Measurements from ENCODE around the gene LIPK.
"Not testable (repeated sequence)": the region's sequence is repeated elsewhere in the genome, so short reads cannot be mapped to it uniquely, and the experiment has no call there.

Gene LIPK, protein sequence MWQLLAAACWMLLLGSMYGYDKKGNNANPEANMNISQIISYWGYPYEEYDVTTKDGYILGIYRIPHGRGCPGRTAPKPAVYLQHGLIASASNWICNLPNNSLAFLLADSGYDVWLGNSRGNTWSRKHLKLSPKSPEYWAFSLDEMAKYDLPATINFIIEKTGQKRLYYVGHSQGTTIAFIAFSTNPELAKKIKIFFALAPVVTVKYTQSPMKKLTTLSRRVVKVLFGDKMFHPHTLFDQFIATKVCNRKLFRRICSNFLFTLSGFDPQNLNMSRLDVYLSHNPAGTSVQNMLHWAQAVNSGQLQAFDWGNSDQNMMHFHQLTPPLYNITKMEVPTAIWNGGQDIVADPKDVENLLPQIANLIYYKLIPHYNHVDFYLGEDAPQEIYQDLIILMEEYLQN

GRCh38 chr10:88705958-88706357 is at the start of gene LIPK:
Gene LIPK, plus strand, starts transcription at chr10:88706249. Its CDS starts 18,295 bp downstream, at chr10:88724544.
- no peak for DNase-seq

DNA sequence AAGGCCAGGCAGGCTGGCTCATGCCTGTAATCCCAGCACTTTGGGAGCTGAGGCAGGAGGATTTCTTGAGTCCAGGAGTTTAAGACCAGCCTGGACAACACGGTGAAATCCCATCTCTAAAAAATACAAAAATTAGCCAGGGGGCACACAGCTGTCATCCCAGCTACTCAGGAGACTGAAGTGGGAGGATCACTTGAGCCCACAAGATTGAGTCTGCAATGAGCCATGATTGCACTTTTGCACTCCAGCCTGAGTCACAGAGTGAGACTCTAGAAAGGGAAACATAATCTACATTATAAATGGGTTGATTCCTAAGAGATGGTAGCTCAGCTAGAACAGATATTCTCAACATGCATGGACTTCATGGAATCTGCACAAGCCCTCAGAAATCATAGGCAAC is 48.1 kb upstream of the LIPK start:
- DNase-seq, result no peak

GRCh38 chr10:88659725-88660597 is 46.1 kb upstream of the LIPK start:
- no peak for DNase-seq

- no peak for DNase-seq
These were observed 45.5 kb upstream of the LIPK start for GRCh38 chr10:88660598-88660884.

GRCh38 chr10:88661018-88661417 is 45.0 kb upstream of the LIPK start:
- no peak for DNase-seq

DNA sequence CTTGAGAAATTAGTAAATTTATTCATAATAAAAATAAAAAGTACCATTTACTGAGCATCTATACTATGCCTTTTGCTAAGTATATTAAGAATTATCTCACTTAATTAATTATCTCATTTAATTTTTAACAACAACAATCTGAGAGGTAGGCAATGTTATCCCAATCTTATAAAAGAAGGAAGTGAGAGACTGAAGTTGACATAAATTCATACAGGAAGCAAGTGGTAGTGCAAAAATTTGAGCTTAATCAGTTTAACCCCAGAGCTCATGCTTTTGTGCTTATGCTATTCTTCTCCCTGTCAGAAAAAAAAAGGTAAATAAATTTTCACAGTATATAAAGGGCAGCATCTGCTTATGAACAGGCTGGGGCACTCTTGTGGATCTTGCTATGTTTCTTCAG is 44.5 kb upstream of the LIPK start:
- no peak for DNase-seq

- DNase-seq, result not testable (repeated sequence)
These were observed 42.9 kb upstream of the LIPK start for GRCh38 chr10:88663153-88663552.

DNA sequence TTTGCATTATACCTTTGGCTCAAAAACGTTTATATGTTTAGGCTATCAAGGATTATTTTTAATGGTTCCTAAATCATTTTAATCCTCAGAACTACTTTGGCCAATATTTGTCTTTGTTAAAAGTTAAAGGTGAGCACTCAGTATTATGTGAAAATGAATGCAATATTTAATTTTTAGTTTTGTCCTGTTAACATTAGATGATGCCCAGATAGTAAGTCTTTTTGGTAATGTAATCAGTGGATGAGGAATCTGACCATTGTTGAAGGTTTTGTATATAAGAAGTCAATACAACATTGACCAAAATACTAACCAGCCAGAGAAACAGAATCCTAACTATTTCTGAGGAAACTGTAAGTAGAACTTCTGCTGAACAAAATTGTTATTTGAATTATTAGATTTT is 41.9 kb upstream of the LIPK start, which contains the start of gene LIPF:
Gene LIPF (plus strand): TSS at position 301 of the 400 bp plus-strand sequence. CDS start 2,856 bp downstream, outside the sequence.
- no peak for DNase-seq

DNA sequence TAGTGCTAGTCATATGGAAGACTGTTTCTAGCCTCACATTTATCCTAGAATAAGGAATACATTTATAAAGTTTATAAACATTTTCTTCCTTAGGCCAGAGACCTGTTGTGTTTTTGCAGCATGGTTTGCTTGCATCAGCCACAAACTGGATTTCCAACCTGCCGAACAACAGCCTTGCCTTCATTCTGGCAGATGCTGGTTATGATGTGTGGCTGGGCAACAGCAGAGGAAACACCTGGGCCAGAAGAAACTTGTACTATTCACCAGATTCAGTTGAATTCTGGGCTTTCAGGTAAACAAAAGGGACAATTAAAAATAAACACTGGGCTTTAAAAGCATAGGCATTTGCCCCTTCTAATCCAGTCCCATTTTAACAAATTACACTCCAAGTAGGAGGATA is 37.6 kb upstream of the LIPK start:
- no peak for DNase-seq

GRCh38 chr10:88670497-88670896 is 35.6 kb upstream of the LIPK start:
- no peak for DNase-seq

- no peak for DNase-seq
These were observed 34.0 kb upstream of the LIPK start for GRCh38 chr10:88672041-88672440.

GRCh38 chr10:88676283-88677060 is 29.6 kb upstream of the LIPK start:
- no peak for DNase-seq

DNA sequence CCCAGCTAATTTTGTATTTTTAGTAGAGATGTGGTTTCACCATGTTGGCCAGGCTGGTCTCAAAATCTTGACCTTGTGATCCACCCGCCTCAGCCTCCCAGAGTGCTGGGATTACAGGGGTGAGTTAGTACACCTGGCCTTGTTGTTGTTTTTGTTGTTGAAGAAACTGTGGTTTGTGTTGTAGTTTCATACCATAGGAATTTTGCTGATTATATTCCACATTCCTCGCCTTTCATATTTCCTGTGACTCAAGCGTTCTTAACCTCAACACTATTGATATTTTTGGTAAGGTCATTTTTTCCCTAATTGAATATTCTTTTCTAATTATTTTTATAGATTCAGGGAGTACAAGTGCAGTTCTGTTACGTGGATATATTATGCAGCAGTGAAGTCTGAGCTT is 25.1 kb upstream of the LIPK start:
- DNase-seq, result no peak

GRCh38 chr10:88682491-88682890 is 23.6 kb upstream of the LIPK start:
- DNase-seq, result no peak

DNA sequence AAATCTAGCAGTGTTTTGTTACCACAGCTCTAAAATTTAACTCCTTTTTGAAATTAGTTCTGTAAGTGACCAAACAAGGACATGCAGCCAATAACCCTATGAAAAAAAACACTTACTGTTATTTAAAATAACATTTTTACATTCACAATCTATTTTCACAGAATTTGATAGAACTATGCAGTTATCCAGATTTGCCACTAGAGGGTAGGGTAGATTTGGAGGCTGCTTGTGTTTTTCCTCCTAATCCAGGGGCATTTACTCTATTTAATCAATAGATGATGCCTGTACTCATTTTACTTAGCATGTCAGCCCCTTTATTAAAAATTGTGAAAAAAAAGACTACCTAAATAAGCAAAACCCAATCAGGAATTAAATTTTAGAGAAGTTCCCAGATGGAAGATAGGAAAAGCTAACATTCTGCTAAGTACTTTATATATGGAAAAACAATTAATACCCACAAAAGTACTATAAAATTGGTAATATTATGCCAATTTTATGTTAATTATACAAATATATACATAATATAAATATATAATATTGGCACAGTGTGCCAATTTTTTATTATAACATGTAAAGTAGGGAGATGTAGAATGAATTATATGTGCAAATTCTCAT is 18.1 kb upstream of the LIPK start:
- no peak for DNase-seq

GRCh38 chr10:88689366-88689765 is 16.7 kb upstream of the LIPK start:
- DNase-seq, result no peak

DNA sequence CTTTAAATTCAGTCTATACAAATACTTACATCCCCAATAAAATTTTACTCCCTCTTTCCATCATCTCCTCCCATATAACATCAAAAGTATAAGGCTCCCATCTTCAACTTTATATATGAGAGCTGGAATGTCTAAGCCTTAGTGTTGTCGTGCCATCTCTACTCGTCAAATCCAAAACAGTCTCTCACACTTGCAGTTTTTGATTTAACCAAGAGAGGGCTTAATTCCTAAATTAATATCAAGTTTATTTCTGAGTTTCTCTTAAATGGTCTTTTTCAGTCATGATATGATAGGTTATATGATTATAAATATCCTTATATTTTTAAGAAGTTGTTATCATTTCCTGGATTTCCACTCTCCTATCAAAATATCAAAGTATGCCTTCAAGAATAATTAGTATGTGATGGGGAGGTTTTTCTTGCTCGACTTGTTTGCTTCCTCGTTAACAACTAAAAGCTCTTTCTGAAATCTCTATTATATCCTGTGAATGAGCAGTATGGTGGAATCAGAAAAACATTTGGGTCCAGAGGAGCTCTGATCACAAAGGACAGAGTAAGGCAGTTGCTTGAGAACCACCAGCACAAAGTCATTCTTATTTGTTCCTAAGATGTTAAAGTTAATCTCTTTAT is 12.5 kb upstream of the LIPK start:
- no peak for DNase-seq

- DNase-seq, result peak; percentile 4
These were observed 3.0 kb upstream of the LIPK start for GRCh38 chr10:88702848-88703597.

- DNase-seq, result no peak
These were observed 1.5 kb downstream of the LIPK start for GRCh38 chr10:88707429-88708155.

GRCh38 chr10:88709361-88709760 is 3.3 kb downstream of the LIPK start:
- not testable (repeated sequence) for DNase-seq

- DNase-seq, result no peak
These were observed 9.5 kb downstream of the LIPK start for GRCh38 chr10:88715517-88715916.

Data from NCI-H1092 (cell line).